CMK (cell line): ENCODE measurements around the gene TNKS2.
"Not testable (repeated sequence)": the region's sequence is repeated elsewhere in the genome, so short reads cannot be mapped to it uniquely, and the experiment has no call there.

ENCODE experiments used
- DNase-seq: peaks from one replicate; pipeline ENCODE4 v3.0.0-alpha.2; 2010; ENCODE audit warnings: low read depth

TNKS2 gene

GRCh38 chr10:91796331-91797047 lies 1.7 kb upstream of the TNKS2 start:
- no peak for DNase-seq

GRCh38 chr10:91797048-91797690 lies 1.1 kb upstream of the TNKS2 start:
- DNase-seq = no peak

- DNase-seq = no peak
Measured at GRCh38 chr10:91798649-91799611, 704 bp downstream of the TNKS2 start.

- DNase-seq = no peak
Measured at GRCh38 chr10:91799612-91799975, 1.4 kb downstream of the TNKS2 start.

- DNase-seq = no peak
Measured at GRCh38 chr10:91800182-91800581, 2.0 kb downstream of the TNKS2 start.

- DNase-seq = no peak
Measured at GRCh38 chr10:91800756-91801155, 2.5 kb downstream of the TNKS2 start.

GRCh38 chr10:91803386-91804125 lies 5.3 kb downstream of the TNKS2 start:
- DNase-seq = no peak

GRCh38 chr10:91804126-91804510 lies 5.9 kb downstream of the TNKS2 start:
- no peak for DNase-seq

- no peak for DNase-seq
Measured at GRCh38 chr10:91805110-91805838, 7.0 kb downstream of the TNKS2 start.

GRCh38 chr10:91807264-91807663 lies 9.0 kb downstream of the TNKS2 start:
- not testable (repeated sequence) for DNase-seq

- DNase-seq = no peak
Measured at GRCh38 chr10:91813251-91813650, 15.0 kb downstream of the TNKS2 start.

GRCh38 chr10:91816981-91817380 lies 18.8 kb downstream of the TNKS2 start:
- DNase-seq = no peak

- no peak for DNase-seq
Measured at GRCh38 chr10:91820144-91820543, 21.9 kb downstream of the TNKS2 start.

GRCh38 chr10:91824076-91824475 lies 25.9 kb downstream of the TNKS2 start:
- no peak for DNase-seq

GRCh38 chr10:91829268-91829667 lies 31.0 kb downstream of the TNKS2 start:
- DNase-seq = no peak

- no peak for DNase-seq
Measured at GRCh38 chr10:91838199-91838598, 40.0 kb downstream of the TNKS2 start.

GRCh38 chr10:91843083-91843482 lies 44.9 kb downstream of the TNKS2 start:
- no peak for DNase-seq

- DNase-seq = no peak
Measured at GRCh38 chr10:91856637-91857036, 58.4 kb downstream of the TNKS2 start.

GRCh38 chr10:91860885-91861284 lies 62.7 kb downstream of the TNKS2 start:
- peak; percentile 31 for DNase-seq

- DNase-seq = no peak
Measured at GRCh38 chr10:91864099-91864498, 65.9 kb downstream of the TNKS2 start.

- no peak for DNase-seq
Measured at GRCh38 chr10:91864744-91865143, 66.5 kb downstream of the TNKS2 start.
